ENCODE measurements around the gene TFAP2E.
A peak's percentile ranks its signal among the peaks of the same experiment; 100 is the strongest.

TFAP2E gene

GRCh38 chr1:35642471-35642955, 69.4 kb downstream of the TFAP2E start:
- Histone ChIP-seq H3K27me3 (ENCODE audit: control insufficient read depth, insufficient read depth, low read length) (no peaks in the 10 kb centered on the region), H3K9me3 (ENCODE audit: control insufficient read depth, insufficient read depth, low read length) (no peaks in the 10 kb centered on the region), H3K36me3 (ENCODE audit: control insufficient read depth, insufficient read depth, low read length) (no peaks in the 10 kb centered on the region), H3K4me1 (ENCODE audit: control insufficient read depth, insufficient read depth, low read length) (peaks cover 9% of the 10 kb centered on the region), H3K4me3 (ENCODE audit: low read depth, low read length) (peak overlapping the region; percentile 96), H3K9ac (ENCODE audit: low read depth, low read length) (no peak overlapping the region)

- H3K27me3 ChIP-seq (ENCODE audit: control insufficient read depth, insufficient read depth, low read length): no peaks in the 10 kb centered on the region
- H3K36me3 ChIP-seq (ENCODE audit: control insufficient read depth, insufficient read depth, low read length): no peaks in the 10 kb centered on the region
- H3K9ac ChIP-seq (ENCODE audit: low read depth, low read length): no peak overlapping the region
- H3K4me3 ChIP-seq (ENCODE audit: low read depth, low read length): no peak overlapping the region
- peaks cover 6% of the 10 kb centered on the region for H3K4me1 ChIP-seq (ENCODE audit: control insufficient read depth, insufficient read depth, low read length)
- no peaks in the 10 kb centered on the region for H3K9me3 ChIP-seq (ENCODE audit: control insufficient read depth, insufficient read depth, low read length)
Measured at GRCh38 chr1:35644204-35644603, 71.1 kb downstream of the TFAP2E start.

Data from iPS-15b (cell line).